ENCODE measurements around the gene KCNJ9.
A peak's percentile ranks its signal among the peaks of the same experiment; 100 is the strongest.
"Not testable (repeated sequence)": the region's sequence is repeated elsewhere in the genome, so short reads cannot be mapped to it uniquely, and the experiment has no call there.

Gene KCNJ9

GRCh38 chr1:160104486-160104885 is 23.1 kb downstream of the KCNJ9 start:
- no peak for DNase-seq

GRCh38 chr1:160105155-160105554 is 23.8 kb downstream of the KCNJ9 start:
- DNase-seq = no peak

- DNase-seq = no peak
Observed at GRCh38 chr1:160107512-160107911, 26.2 kb downstream of the KCNJ9 start.

- peak; percentile 12 for DNase-seq
Observed at GRCh38 chr1:160108888-160109662, 27.7 kb downstream of the KCNJ9 start.

- DNase-seq = no peak
Observed at GRCh38 chr1:160109686-160110085, 28.3 kb downstream of the KCNJ9 start.

GRCh38 chr1:160111462-160111861 is 30.1 kb downstream of the KCNJ9 start:
- DNase-seq = not testable (repeated sequence)

- DNase-seq = peak; percentile 40
Observed at GRCh38 chr1:160112357-160112756, 31.0 kb downstream of the KCNJ9 start.

- DNase-seq = no peak
Observed at GRCh38 chr1:160113407-160113806, 32.1 kb downstream of the KCNJ9 start.

- no peak for DNase-seq
Observed at GRCh38 chr1:160114085-160114484, 32.7 kb downstream of the KCNJ9 start.

GRCh38 chr1:160115545-160116282 is 34.4 kb downstream of the KCNJ9 start, which contains the start of gene ATP1A2:
TSS of gene ATP1A2 (plus strand) at chr1:160115759. CDS start at chr1:160115862, 103 bp downstream.
- no peak for DNase-seq

- DNase-seq = no peak
Observed at GRCh38 chr1:160116283-160117147, 35.2 kb downstream of the KCNJ9 start.

- DNase-seq = no peak
Observed at GRCh38 chr1:160117300-160117699, 36.0 kb downstream of the KCNJ9 start.

- DNase-seq = no peak
Observed at GRCh38 chr1:160117709-160118183, 36.4 kb downstream of the KCNJ9 start.

- DNase-seq = no peak
Observed at GRCh38 chr1:160118928-160119327, 37.6 kb downstream of the KCNJ9 start.

GRCh38 chr1:160120797-160121196 is 39.5 kb downstream of the KCNJ9 start:
- no peak for DNase-seq

- DNase-seq = no peak
Observed at GRCh38 chr1:160121388-160121787, 40.0 kb downstream of the KCNJ9 start.

GRCh38 chr1:160122978-160123495 is 41.7 kb downstream of the KCNJ9 start:
- no peak for DNase-seq

- DNase-seq = no peak
Observed at GRCh38 chr1:160123726-160124125, 42.4 kb downstream of the KCNJ9 start.

- no peak for DNase-seq
Observed at GRCh38 chr1:160124705-160125478, 43.6 kb downstream of the KCNJ9 start.

GRCh38 chr1:160125746-160126145 is 44.4 kb downstream of the KCNJ9 start:
- DNase-seq = no peak

- DNase-seq = not testable (repeated sequence)
Observed at GRCh38 chr1:160126342-160126741, 45.0 kb downstream of the KCNJ9 start.

- no peak for DNase-seq
Observed at GRCh38 chr1:160127381-160127780, 46.0 kb downstream of the KCNJ9 start.
